ENCODE measurements around the gene AQP2. TPM values are rescaled to one million over a fixed set of nuclear protein-coding genes. Genes with fewer than 3 reads are reported as not detected.

Gene AQP2
- total and polyA plus RNA-seq, 4 donors = not detected

DNA sequence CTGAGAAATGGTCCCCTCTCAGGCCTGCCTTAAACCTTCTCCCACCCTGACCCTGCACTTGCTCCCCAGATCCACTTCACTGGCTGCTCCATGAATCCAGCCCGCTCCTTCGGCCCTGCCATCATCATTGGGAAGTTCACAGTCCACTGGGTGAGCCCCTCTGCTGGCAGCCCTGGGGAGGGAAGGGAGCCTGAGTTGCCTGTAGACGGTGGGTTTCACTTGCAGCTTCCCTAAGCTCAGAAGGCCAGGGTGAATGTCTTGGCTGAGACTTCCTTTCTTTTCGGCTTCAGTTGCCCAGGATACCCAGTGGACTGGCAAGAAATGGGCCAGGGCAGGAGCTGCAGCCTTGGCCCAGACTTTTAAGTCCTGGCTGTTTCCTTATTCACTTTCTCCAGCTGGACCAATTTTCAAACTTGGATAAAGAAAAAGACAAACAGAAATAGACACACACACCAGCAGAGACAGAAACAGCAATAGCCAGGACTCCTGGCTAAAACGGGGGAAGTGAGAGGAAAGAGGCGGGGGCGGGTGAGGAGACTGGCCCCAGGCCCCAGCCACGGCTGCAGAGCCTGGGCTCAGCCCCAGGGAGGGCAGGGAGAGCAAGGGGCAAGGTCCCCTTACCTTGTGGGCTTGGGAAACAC lies 24.3 kb downstream of the AQP2 start:
- Histone ChIP-seq H3K27ac (ENCODE audit: low read depth in 1 of 2, low read length in 2 of 2) (no peak overlapping the region), H3K4me3 (ENCODE audit: low read depth in 1 of 3, low read length in 3 of 3) (no peak overlapping the region), H3K9ac (ENCODE audit: low read depth in 1 of 2, low read length in 2 of 2) (no peak overlapping the region), H3K9me3 (ENCODE audit: control insufficient read depth in 4 of 4, low read length in 3 of 4) (no peaks in the 10 kb centered on the region), H3K27me3 (ENCODE audit: control insufficient read depth in 4 of 4, insufficient read depth in 4 of 4, low read length in 3 of 4) (no peaks in the 10 kb centered on the region), H3K36me3 (ENCODE audit: control insufficient read depth in 4 of 4, insufficient read depth in 3 of 4, low read depth in 1 of 4, low read length in 3 of 4) (no peaks in the 10 kb centered on the region), H3K4me1 (ENCODE audit: control insufficient read depth in 4 of 4, insufficient read depth in 4 of 4, low read length in 3 of 4) (peaks cover 1 to 18% (median 8%) of the 10 kb centered on the region in 4 donors)
- WGBS = 58% methylated on average over 8 of the region's 8 CpGs
- TF ChIP-seq YY1 (IDR thresholded peaks at IDR 0.05) (no peak), RXRA (IDR thresholded peaks at IDR 0.05) (no peak)
- no peak for DNase-seq (ENCODE audit: low spot score)

- H3K9me3 ChIP-seq (ENCODE audit: control insufficient read depth in 4 of 4, low read length in 3 of 4) = no peaks in the 10 kb centered on the region
- no peaks in the 10 kb centered on the region for H3K27me3 ChIP-seq (ENCODE audit: control insufficient read depth in 4 of 4, insufficient read depth in 4 of 4, low read length in 3 of 4)
- H3K4me1 ChIP-seq (ENCODE audit: control insufficient read depth in 4 of 4, insufficient read depth in 4 of 4, low read length in 3 of 4) = peaks cover 1 to 18% (median 8%) of the 10 kb centered on the region in 4 donors
- no peak overlapping the region for H3K27ac ChIP-seq (ENCODE audit: low read depth in 1 of 2, low read length in 2 of 2)
- TF ChIP-seq, protein P1, sequence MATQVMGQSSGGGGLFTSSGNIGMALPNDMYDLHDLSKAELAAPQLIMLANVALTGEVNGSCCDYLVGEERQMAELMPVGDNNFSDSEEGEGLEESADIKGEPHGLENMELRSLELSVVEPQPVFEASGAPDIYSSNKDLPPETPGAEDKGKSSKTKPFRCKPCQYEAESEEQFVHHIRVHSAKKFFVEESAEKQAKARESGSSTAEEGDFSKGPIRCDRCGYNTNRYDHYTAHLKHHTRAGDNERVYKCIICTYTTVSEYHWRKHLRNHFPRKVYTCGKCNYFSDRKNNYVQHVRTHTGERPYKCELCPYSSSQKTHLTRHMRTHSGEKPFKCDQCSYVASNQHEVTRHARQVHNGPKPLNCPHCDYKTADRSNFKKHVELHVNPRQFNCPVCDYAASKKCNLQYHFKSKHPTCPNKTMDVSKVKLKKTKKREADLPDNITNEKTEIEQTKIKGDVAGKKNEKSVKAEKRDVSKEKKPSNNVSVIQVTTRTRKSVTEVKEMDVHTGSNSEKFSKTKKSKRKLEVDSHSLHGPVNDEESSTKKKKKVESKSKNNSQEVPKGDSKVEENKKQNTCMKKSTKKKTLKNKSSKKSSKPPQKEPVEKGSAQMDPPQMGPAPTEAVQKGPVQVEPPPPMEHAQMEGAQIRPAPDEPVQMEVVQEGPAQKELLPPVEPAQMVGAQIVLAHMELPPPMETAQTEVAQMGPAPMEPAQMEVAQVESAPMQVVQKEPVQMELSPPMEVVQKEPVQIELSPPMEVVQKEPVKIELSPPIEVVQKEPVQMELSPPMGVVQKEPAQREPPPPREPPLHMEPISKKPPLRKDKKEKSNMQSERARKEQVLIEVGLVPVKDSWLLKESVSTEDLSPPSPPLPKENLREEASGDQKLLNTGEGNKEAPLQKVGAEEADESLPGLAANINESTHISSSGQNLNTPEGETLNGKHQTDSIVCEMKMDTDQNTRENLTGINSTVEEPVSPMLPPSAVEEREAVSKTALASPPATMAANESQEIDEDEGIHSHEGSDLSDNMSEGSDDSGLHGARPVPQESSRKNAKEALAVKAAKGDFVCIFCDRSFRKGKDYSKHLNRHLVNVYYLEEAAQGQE (IDR thresholded peaks at IDR 0.05) = no peak
- TF ChIP-seq FOXA1 (IDR thresholded peaks at IDR 0.05) = no peak
- TF ChIP-seq JUND (IDR thresholded peaks at IDR 0.05) = no peak
- no peak for TF ChIP-seq NR2F2 (IDR thresholded peaks at IDR 0.05)
- no peak for TF ChIP-seq FOXA2 (IDR thresholded peaks at IDR 0.05)
- no peak for TF ChIP-seq SP1 (IDR thresholded peaks at IDR 0.05)
- no peak for DNase-seq (ENCODE audit: low spot score)
- no peaks in the 10 kb centered on the region for H3K36me3 ChIP-seq (ENCODE audit: control insufficient read depth in 4 of 4, insufficient read depth in 3 of 4, low read depth in 1 of 4, low read length in 3 of 4)
- 75% methylated on average over 17 of the region's 17 CpGs for WGBS
- H3K9ac ChIP-seq (ENCODE audit: low read depth in 1 of 2, low read length in 2 of 2) = no peak overlapping the region
- H3K4me3 ChIP-seq (ENCODE audit: low read depth in 1 of 3, low read length in 3 of 3) = no peak overlapping the region
Measured at GRCh38 chr12:49975318-49975761, 24.8 kb downstream of the AQP2 start.

DNA sequence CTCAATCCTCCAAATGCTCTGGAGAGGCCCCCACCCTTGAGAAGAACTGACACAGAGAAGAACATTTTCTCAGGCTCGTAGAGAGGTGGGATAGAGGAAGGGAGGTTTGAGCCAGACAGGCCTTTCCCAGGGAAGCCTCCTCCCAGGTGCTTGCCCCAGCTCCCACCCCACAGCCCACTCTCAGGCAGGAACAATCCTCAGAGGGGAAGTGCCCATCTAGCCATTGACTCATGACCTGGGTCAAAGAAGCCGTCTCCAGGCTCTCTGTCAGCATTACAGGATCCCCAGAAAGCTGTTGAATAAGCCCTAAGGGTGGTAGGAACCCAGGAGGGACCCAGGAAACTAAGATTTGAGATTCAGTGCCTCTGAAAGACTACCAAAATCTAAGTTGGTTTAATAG lies 26.0 kb downstream of the AQP2 start:
- H3K4me1 ChIP-seq (ENCODE audit: control insufficient read depth in 4 of 4, insufficient read depth in 4 of 4, low read length in 3 of 4) = peaks cover 1 to 24% (median 11%) of the 10 kb centered on the region in 4 donors
- 92% methylated on average over 2 of the region's 2 CpGs for WGBS
- no peaks in the 10 kb centered on the region for H3K36me3 ChIP-seq (ENCODE audit: control insufficient read depth in 4 of 4, insufficient read depth in 3 of 4, low read depth in 1 of 4, low read length in 3 of 4)
- no peaks in the 10 kb centered on the region for H3K27me3 ChIP-seq (ENCODE audit: control insufficient read depth in 4 of 4, insufficient read depth in 4 of 4, low read length in 3 of 4)
- no peak for DNase-seq (ENCODE audit: low spot score)
- no peak overlapping the region for H3K4me3 ChIP-seq (ENCODE audit: low read depth in 1 of 3, low read length in 3 of 3)
- H3K9me3 ChIP-seq (ENCODE audit: control insufficient read depth in 4 of 4, low read length in 3 of 4) = no peaks in the 10 kb centered on the region
- no peak overlapping the region for H3K27ac ChIP-seq (ENCODE audit: low read depth in 1 of 2, low read length in 2 of 2)
- H3K9ac ChIP-seq (ENCODE audit: low read depth in 1 of 2, low read length in 2 of 2) = no peak overlapping the region
- TF ChIP-seq ZBTB33 (IDR thresholded peaks at IDR 0.05) (no peak), TAF1 (conservative IDR thresholded peaks at IDR 0.05) (no peak), HNF4G (IDR thresholded peaks at IDR 0.05) (no peak), SP1 (IDR thresholded peaks at IDR 0.05) (no peak), FOXA1 (IDR thresholded peaks at IDR 0.05) (no peak), FOXA2 (IDR thresholded peaks at IDR 0.05) (no peak), EGR1 (IDR thresholded peaks at IDR 0.05; ENCODE audit: low read depth in 2 of 2) (no peak), NR2F2 (IDR thresholded peaks at IDR 0.05) (no peak), GABPA (IDR thresholded peaks at IDR 0.05 in 1 of 2, conservative IDR thresholded peaks at IDR 0.05 in 1 of 2) (no peak), RXRA (IDR thresholded peaks at IDR 0.05) (no peak)
- TF ChIP-seq, protein P2, sequence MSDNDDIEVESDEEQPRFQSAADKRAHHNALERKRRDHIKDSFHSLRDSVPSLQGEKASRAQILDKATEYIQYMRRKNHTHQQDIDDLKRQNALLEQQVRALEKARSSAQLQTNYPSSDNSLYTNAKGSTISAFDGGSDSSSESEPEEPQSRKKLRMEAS (IDR thresholded peaks at IDR 0.05) = no peak
- TF ChIP-seq, protein P3, sequence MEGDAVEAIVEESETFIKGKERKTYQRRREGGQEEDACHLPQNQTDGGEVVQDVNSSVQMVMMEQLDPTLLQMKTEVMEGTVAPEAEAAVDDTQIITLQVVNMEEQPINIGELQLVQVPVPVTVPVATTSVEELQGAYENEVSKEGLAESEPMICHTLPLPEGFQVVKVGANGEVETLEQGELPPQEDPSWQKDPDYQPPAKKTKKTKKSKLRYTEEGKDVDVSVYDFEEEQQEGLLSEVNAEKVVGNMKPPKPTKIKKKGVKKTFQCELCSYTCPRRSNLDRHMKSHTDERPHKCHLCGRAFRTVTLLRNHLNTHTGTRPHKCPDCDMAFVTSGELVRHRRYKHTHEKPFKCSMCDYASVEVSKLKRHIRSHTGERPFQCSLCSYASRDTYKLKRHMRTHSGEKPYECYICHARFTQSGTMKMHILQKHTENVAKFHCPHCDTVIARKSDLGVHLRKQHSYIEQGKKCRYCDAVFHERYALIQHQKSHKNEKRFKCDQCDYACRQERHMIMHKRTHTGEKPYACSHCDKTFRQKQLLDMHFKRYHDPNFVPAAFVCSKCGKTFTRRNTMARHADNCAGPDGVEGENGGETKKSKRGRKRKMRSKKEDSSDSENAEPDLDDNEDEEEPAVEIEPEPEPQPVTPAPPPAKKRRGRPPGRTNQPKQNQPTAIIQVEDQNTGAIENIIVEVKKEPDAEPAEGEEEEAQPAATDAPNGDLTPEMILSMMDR (IDR thresholded peaks at IDR 0.05; ENCODE audit: low read depth, low read length, missing input control) = no peak
- TF ChIP-seq, protein P1 (IDR thresholded peaks at IDR 0.05) = no peak

Data from liver (tissue), 9 donors.